GM18868 (cell line): Measurements from ENCODE around the gene TSTD1.

Experiments used
- ATAC-seq: cut with Tn5 transposase; IDR thresholded peaks from one replicate; pipeline ENCODE4 v1.9.1; 2021; ENCODE audit warnings: mild to moderate bottlenecking, moderate library complexity; ENCODE audit not compliant: unreplicated experiment

TSTD1 gene

GRCh38 chr1:161038523-161039153 lies at the start of gene TSTD1:
Gene TSTD1 (minus strand): TSS chr1:161038964. CDS start chr1:161038889, 75 bp downstream.
- peak; percentile 89 for ATAC-seq

GRCh38 chr1:161086457-161086856 lies 47.7 kb upstream of the TSTD1 start:
- no peak for ATAC-seq

- ATAC-seq = no peak
Observed at GRCh38 chr1:161085165-161085564, 46.4 kb upstream of the TSTD1 start.

- no peak for ATAC-seq
Observed at GRCh38 chr1:161084597-161084988, 45.8 kb upstream of the TSTD1 start.

GRCh38 chr1:161083748-161084596 lies 45.2 kb upstream of the TSTD1 start:
- ATAC-seq = no peak

- no peak for ATAC-seq
Observed at GRCh38 chr1:161082996-161083747, 44.4 kb upstream of the TSTD1 start.

GRCh38 chr1:161082483-161082882 lies 43.7 kb upstream of the TSTD1 start:
- no peak for ATAC-seq

- no peak for ATAC-seq
Observed at GRCh38 chr1:161081519-161081918, 42.8 kb upstream of the TSTD1 start.

- no peak for ATAC-seq
Observed at GRCh38 chr1:161080441-161081405, 42.0 kb upstream of the TSTD1 start.

- ATAC-seq = no peak
Observed at GRCh38 chr1:161079436-161080110, 40.8 kb upstream of the TSTD1 start.

- ATAC-seq = no peak
Observed at GRCh38 chr1:161077426-161077825, 38.7 kb upstream of the TSTD1 start.

GRCh38 chr1:161076410-161076809 lies 37.6 kb upstream of the TSTD1 start:
- ATAC-seq = no peak

- ATAC-seq = no peak
Observed at GRCh38 chr1:161074676-161075368, 36.1 kb upstream of the TSTD1 start.

GRCh38 chr1:161073474-161074121 lies 34.8 kb upstream of the TSTD1 start:
- no peak for ATAC-seq

- no peak for ATAC-seq
Observed at GRCh38 chr1:161072751-161073449, 34.1 kb upstream of the TSTD1 start.

GRCh38 chr1:161071886-161072371 lies 33.2 kb upstream of the TSTD1 start:
- ATAC-seq = no peak

GRCh38 chr1:161070761-161071160 lies 32.0 kb upstream of the TSTD1 start:
- no peak for ATAC-seq

- ATAC-seq = peak; percentile 83
Observed at GRCh38 chr1:161069731-161070270, 31.0 kb upstream of the TSTD1 start, which contains the start of gene ARHGAP30. Gene ARHGAP30 (minus strand): TSS chr1:161069891. CDS start chr1:161069624, 267 bp downstream.
